Natural killer cell (primary cell): ENCODE data around the gene PLAC8L1. TPM values are rescaled to one million over a fixed set of nuclear protein-coding genes. Genes with fewer than 3 reads are reported as not detected.

Experiments used
- ATAC-seq, 3 donors: fragments of 150-1000 bp in 2 of 3; fragments of 200-7000 bp in 1 of 3; cut with Tn5 transposase; 1 replicate in 1 of 3; 2 replicates in 2 of 3; pipeline ENCODE4 v1.10.0; 2021; ENCODE audit warnings: mild to moderate bottlenecking in 2 of 3, moderate library complexity in 2 of 3
- DNase-seq, 2 donors: peaks; one replicate each; pipeline versions ENCODE4 v3.0.0 to v3.0.0-alpha.2; 2013 to 2021; ENCODE audit warnings: mixed read lengths in 1 of 2
- H3K27ac ChIP-seq: one replicate; pipeline ENCODE4 v1.5.1; 2013; ENCODE audit warnings: mild to moderate bottlenecking, low read length
- H3K27me3 ChIP-seq: one replicate; pipeline ENCODE4 v1.6.1; 2013; ENCODE audit warnings: low read length; ENCODE audit not compliant: control insufficient read depth, insufficient read depth
- H3K36me3 ChIP-seq: one replicate; pipeline ENCODE4 v1.6.1; 2013; ENCODE audit warnings: low read length; ENCODE audit not compliant: control insufficient read depth, insufficient read depth
- H3K4me1 ChIP-seq: one replicate; pipeline ENCODE4 v1.6.1; 2013; ENCODE audit warnings: low read length; ENCODE audit not compliant: control insufficient read depth, insufficient read depth
- H3K4me3 ChIP-seq: one replicate; pipeline ENCODE4 v1.5.1; 2013; ENCODE audit warnings: low read length
- H3K9me3 ChIP-seq: one replicate; pipeline ENCODE4 v1.6.1; 2013; ENCODE audit warnings: low read length; ENCODE audit not compliant: control insufficient read depth, insufficient read depth
- H3K27ac Mint-ChIP-seq, 2 donors: one replicate each; pipeline ENCODE4 v1.8.0; 2022; ENCODE audit warnings: mild to moderate bottlenecking in 2 of 2, mixed read lengths in 2 of 2, moderate library complexity in 1 of 2
- H3K27me3 Mint-ChIP-seq, 2 donors: one replicate each; pipeline ENCODE4 v1.8.0; 2022; ENCODE audit warnings: low read depth in 2 of 2, mixed read lengths in 2 of 2
- H3K36me3 Mint-ChIP-seq: one replicate; pipeline ENCODE4 v1.8.0; 2022; ENCODE audit warnings: mixed read lengths
- H3K4me1 Mint-ChIP-seq, 2 donors: one replicate each; pipeline ENCODE4 v1.8.0; 2022; ENCODE audit warnings: mixed read lengths in 2 of 2
- H3K4me3 Mint-ChIP-seq: one replicate; pipeline ENCODE4 v1.8.0; 2022; ENCODE audit warnings: mild to moderate bottlenecking, moderate library complexity, mixed read lengths
- H3K9me3 Mint-ChIP-seq, 2 donors: one replicate each; pipeline ENCODE4 v1.8.0; 2022; ENCODE audit warnings: mixed read lengths in 2 of 2
- CTCF ChIP-seq: fragments of 200-600 bp; IDR thresholded peaks from one replicate; pipeline ENCODE4 v1.8.0; 2022; ENCODE audit warnings: antibody characterized with exemption
- WGBS: methylation state at CpG from one replicate; pipeline ENCODE4 v1.1.7; 2013; ENCODE audit warnings: missing lambda C conversion rate; ENCODE audit not compliant: insufficient coverage; 5-methylcytosine and 5-hydroxymethylcytosine counted together
- intact Hi-C: fragments of 100-400 bp; cut with micrococcal nuclease; formaldehyde crosslinking; loops from one replicate; pipeline ENCODE4 v1.14.2; 2022
- total RNA-seq, 4 donors: library from RNA; stranded (reverse); fragments of 120-200 nt in 1 of 4; gene quantifications; one replicate each; pipeline versions ENCODE4 v1.2.3 to v1.2.4, GENCODE V29; 2013 to 2022

PLAC8L1 gene
- total RNA-seq, 3 donors from 2014 or later (not counting 1 experiment from before 2014, with no cell fraction given): 0.45 TPM; not detected in 2

- Histone ChIP-seq H3K36me3 (no peaks in the 10 kb centered on the region), H3K4me3 (no peak overlapping the region), H3K4me1 (no peaks in the 10 kb centered on the region), H3K9me3 (no peaks in the 10 kb centered on the region), H3K27me3 (no peaks in the 10 kb centered on the region), H3K27ac (no peak overlapping the region)
- intact Hi-C loops: no loop called here
- H3K27ac Mint-ChIP-seq: no peak overlapping the region
- DNase-seq (no peak), ATAC-seq (no peak)
- no peaks in the 10 kb centered on the region for H3K36me3 Mint-ChIP-seq
- H3K9me3 Mint-ChIP-seq: no peaks in the 10 kb centered on the region
- WGBS: 85% methylated on average over 5 of the region's 5 CpGs
- H3K4me3 Mint-ChIP-seq: no peak overlapping the region
- H3K4me1 Mint-ChIP-seq: peaks cover 0 to 5% of the 10 kb centered on the region in 2 donors
- no peaks in the 10 kb centered on the region for H3K27me3 Mint-ChIP-seq
- TF ChIP-seq CTCF: no peak
These were observed 62.6 kb downstream of the PLAC8L1 start for GRCh38 chr5:146042628-146043279.

GRCh38 chr5:146041180-146041789 is 64.1 kb downstream of the PLAC8L1 start:
- no peak for TF ChIP-seq CTCF
- no peaks in the 10 kb centered on the region for H3K36me3 Mint-ChIP-seq
- H3K4me1 Mint-ChIP-seq: peaks cover 0 to 5% of the 10 kb centered on the region in 2 donors
- no peaks in the 10 kb centered on the region for H3K4me1 ChIP-seq
- H3K27me3 Mint-ChIP-seq: no peaks in the 10 kb centered on the region
- no peaks in the 10 kb centered on the region for H3K36me3 ChIP-seq
- H3K4me3 Mint-ChIP-seq: no peak overlapping the region
- no peak overlapping the region for H3K4me3 ChIP-seq
- H3K27ac Mint-ChIP-seq: no peak overlapping the region
- WGBS: 89% methylated on average over 9 of the region's 10 CpGs
- H3K9me3 Mint-ChIP-seq: no peaks in the 10 kb centered on the region
- DNase-seq: no peak
- no peak for ATAC-seq
- H3K9me3 ChIP-seq: no peaks in the 10 kb centered on the region
- intact Hi-C loops: no loop called here
- no peak overlapping the region for H3K27ac ChIP-seq
- H3K27me3 ChIP-seq: no peaks in the 10 kb centered on the region

GRCh38 chr5:146040527-146040926 is 64.8 kb downstream of the PLAC8L1 start:
- peaks cover 0 to 5% of the 10 kb centered on the region in 2 donors for H3K4me1 Mint-ChIP-seq
- no peaks in the 10 kb centered on the region for H3K36me3 Mint-ChIP-seq
- Histone ChIP-seq H3K4me1 (no peaks in the 10 kb centered on the region), H3K9me3 (no peaks in the 10 kb centered on the region), H3K27ac (no peak overlapping the region), H3K4me3 (no peak overlapping the region), H3K36me3 (no peaks in the 10 kb centered on the region), H3K27me3 (no peaks in the 10 kb centered on the region)
- no peaks in the 10 kb centered on the region for H3K9me3 Mint-ChIP-seq
- no peaks in the 10 kb centered on the region for H3K27me3 Mint-ChIP-seq
- DNase-seq: no peak
- ATAC-seq: no peak
- 82% methylated on average over 3 of the region's 3 CpGs for WGBS
- H3K27ac Mint-ChIP-seq: no peak overlapping the region
- TF ChIP-seq CTCF: no peak
- intact Hi-C loops: no loop called here
- no peak overlapping the region for H3K4me3 Mint-ChIP-seq

- ATAC-seq: no peak
- no peaks in the 10 kb centered on the region for H3K27me3 Mint-ChIP-seq
- DNase-seq: no peak
- H3K9me3 Mint-ChIP-seq: no peaks in the 10 kb centered on the region
- Histone ChIP-seq H3K9me3 (no peaks in the 10 kb centered on the region), H3K27me3 (no peaks in the 10 kb centered on the region), H3K36me3 (no peaks in the 10 kb centered on the region), H3K27ac (no peak overlapping the region), H3K4me3 (no peak overlapping the region), H3K4me1 (no peaks in the 10 kb centered on the region)
- no peak for TF ChIP-seq CTCF
- intact Hi-C loops: no loop called here
- WGBS: 91% methylated on average over 3 of the region's 3 CpGs
- H3K36me3 Mint-ChIP-seq: no peaks in the 10 kb centered on the region
- peaks cover 0 to 5% of the 10 kb centered on the region in 2 donors for H3K4me1 Mint-ChIP-seq
- H3K27ac Mint-ChIP-seq: no peak overlapping the region
- no peak overlapping the region for H3K4me3 Mint-ChIP-seq
These were observed 66.0 kb downstream of the PLAC8L1 start for GRCh38 chr5:146039420-146039819.
